ENCODE data around the gene ADAM8. TPM values are rescaled to one million over a fixed set of nuclear protein-coding genes. Genes with fewer than 3 reads are reported as not detected.

The ADAM8 gene
- total and polyA plus RNA-seq, 2 of the 4 experiments (the other 2 are of a cell fraction): under 0.01 to 0.74 TPM

GRCh38 chr10:133293810-133294119 is 17.1 kb upstream of the ADAM8 start:
- Histone ChIP-seq H3K14ac (replicated peaks; ENCODE audit: low read depth, low read length) (no peak overlapping the region), H3K9me3 (ENCODE audit: control insufficient read depth, insufficient read depth, low read length) (no peaks in the 10 kb centered on the region), H4K8ac (ENCODE audit: low read depth in 2 of 2, low read length in 2 of 2) (peak overlapping the region; percentile 32 to 74; a peak in 2 of 4 replicates), H3K9me1 (ENCODE audit: insufficient read depth, low read length) (peaks cover 12% of the 10 kb centered on the region), H2BK5ac (ENCODE audit: low read depth, low read length, poor library complexity, severe bottlenecking) (peak overlapping the region; percentile 42), H4K91ac (ENCODE audit: insufficient read depth, low read depth, low read length) (peak overlapping the region; percentile 25; the same call in 1 of the 2 replicates), H3K4me3 (ENCODE audit: insufficient read depth, low read depth, low read length) (no peak overlapping the region), H3K4ac (ENCODE audit: low read depth, low read length) (peak overlapping the region; percentile 49), H3K23ac (ENCODE audit: low read depth, low read length) (no peak overlapping the region), H2BK15ac (ENCODE audit: low read depth, low read length) (no peak overlapping the region; the same call in 2 of the 3 replicates), H3K4me2 (ENCODE audit: low read depth, low read length) (no peak overlapping the region), H2AFZ (replicated peaks; ENCODE audit: low read length, poor library complexity) (no peak overlapping the region), H4K20me1 (ENCODE audit: insufficient read depth, low read length) (no peaks in the 10 kb centered on the region), H2BK20ac (ENCODE audit: low read depth, low read length) (0 out of 2 replicates have a peak overlapping the region, but pooled peaks have one; percentile 2), H3K18ac (ENCODE audit: low read depth, low read length) (no peak overlapping the region), H3K56ac (ENCODE audit: extremely low read depth, insufficient read depth, low read length) (no peak overlapping the region), H2BK120ac (ENCODE audit: low read depth, low read length) (peak overlapping the region; percentile 66), H4K5ac (ENCODE audit: low read depth, low read length) (no peak overlapping the region), H3K4me1 (ENCODE audit: control insufficient read depth, insufficient read depth, low read length) (peaks cover 9% of the 10 kb centered on the region), H3K36me3 (ENCODE audit: control insufficient read depth, insufficient read depth, low read length) (peaks cover 69% of the 10 kb centered on the region), H3K27ac (ENCODE audit: insufficient read depth, low read length) (no peak overlapping the region), H2AK5ac (ENCODE audit: low read depth, low read length) (peak overlapping the region; percentile 78), H3K79me1 (ENCODE audit: low read depth in 1 of 2, low read length in 2 of 2) (peaks cover 0 to 17% of the 10 kb centered on the region in 2 experiments; a peak in 3 of 4 replicates), H3K27me3 (ENCODE audit: control insufficient read depth, insufficient read depth, low read length) (no peaks in the 10 kb centered on the region), H3K9ac (ENCODE audit: low read depth, low read length) (no peak overlapping the region), H2AK9ac (replicated peaks; ENCODE audit: low read depth, low read length, poor library complexity) (peak overlapping the region; percentile 45)
- intact Hi-C loops (cut with micrococcal nuclease) (no loop called here), in situ Hi-C loops (cut with MboI; ENCODE audit: low sequenced_read_pairs) (no loop called here), dilution Hi-C loops (cut with HindIII; ENCODE audit: low sequenced_read_pairs, unreplicated experiment) (no loop called here)
- 80% methylated on average over 1 of the region's 10 CpGs; no CpG with 5 or more reads in 1 of the 2 experiments for WGBS, 2 experiments (ENCODE audit: extremely low coverage in 2 of 2, insufficient read length in 1 of 2)
- ChIA-PET POLR2A (ENCODE audit: unreplicated experiment) (no interaction called here), CTCF (no interaction called here)
- DNase-seq: no peak
- no peak for TF ChIP-seq MAZ (IDR thresholded peaks at IDR 0.05; ENCODE audit: borderline replicate concordance, low read depth, low read length)
- BruUV-seq (replicated peaks): no TSS peak
- ATAC-seq (ENCODE audit: low read depth): no peak
